HPDE6-E6E7 (cell line): ENCODE data around the gene CCDC54.
A peak's percentile ranks its signal among the peaks of the same experiment; 100 is the strongest.
"Not testable (repeated sequence)": the region's sequence is repeated elsewhere in the genome, so short reads cannot be mapped to it uniquely, and the experiment has no call there.

Experiments
- DNase-seq: peaks from one replicate; pipeline ENCODE4 v3.0.0; 2011; ENCODE audit warnings: missing footprints; ENCODE audit errors: extremely low spot score

CCDC54 gene

DNA sequence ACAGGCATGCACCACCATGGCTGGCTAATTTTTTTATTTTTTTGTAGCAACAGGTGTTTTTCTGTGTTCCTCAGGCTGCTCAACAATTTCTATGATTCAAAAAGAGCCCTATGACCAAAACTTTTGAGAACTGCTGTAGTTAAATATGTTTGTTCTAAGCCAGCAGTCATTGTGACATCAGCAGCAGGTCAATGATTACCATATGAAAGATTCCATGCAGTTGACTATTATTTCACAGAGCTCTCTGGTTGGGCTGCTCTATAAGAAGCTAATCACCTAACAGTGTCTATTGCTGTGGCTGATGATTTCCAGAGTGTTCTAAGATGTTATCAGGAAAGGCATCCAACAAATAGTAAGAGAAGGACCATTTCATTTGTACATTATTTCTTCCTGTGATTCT is at the start of gene CCDC54:
Gene CCDC54, plus strand, starts transcription at position 289 of the 400 bp plus-strand sequence. CDS start 149 bp downstream, outside the sequence.
- DNase-seq = no peak

DNA sequence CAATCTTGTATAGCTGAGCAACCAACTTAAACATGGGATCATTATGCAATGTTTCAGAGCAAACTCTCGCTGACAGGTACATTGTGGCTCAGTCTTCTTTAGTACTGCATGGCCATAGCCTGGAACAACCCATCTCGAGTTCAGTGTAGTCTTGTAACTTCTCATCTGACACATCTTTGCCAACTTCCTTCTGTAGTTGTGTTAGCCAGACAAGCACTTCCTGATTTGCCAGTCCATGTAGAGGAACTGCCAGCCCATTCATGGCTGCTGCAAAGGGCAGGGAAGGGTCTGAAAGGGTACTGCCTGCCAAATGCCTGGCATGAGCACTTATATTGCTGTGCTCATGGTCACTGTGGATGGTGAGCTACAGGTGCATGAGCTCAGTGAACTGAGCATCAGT is 49.2 kb upstream of the CCDC54 start:
- no peak for DNase-seq

DNA sequence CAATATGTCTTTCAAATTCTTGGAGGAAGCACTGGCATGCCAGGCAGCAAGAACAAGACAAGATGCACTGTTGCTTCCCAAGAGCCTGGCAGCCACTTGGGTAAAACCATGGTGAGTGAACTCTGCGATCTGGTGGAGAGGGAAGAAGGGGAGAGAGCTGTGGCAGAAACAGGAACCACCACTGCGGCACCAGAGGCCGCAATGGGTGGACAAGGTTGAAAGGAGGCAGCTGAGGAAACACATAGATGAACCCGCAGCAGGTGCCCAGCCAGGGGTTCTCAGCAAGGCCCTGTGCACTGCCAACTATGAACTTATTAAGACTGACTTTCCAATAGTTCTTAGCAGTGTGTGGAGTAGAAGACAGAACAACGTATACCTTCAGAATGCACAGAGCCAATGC is 48.2 kb upstream of the CCDC54 start:
- no peak for DNase-seq

DNA sequence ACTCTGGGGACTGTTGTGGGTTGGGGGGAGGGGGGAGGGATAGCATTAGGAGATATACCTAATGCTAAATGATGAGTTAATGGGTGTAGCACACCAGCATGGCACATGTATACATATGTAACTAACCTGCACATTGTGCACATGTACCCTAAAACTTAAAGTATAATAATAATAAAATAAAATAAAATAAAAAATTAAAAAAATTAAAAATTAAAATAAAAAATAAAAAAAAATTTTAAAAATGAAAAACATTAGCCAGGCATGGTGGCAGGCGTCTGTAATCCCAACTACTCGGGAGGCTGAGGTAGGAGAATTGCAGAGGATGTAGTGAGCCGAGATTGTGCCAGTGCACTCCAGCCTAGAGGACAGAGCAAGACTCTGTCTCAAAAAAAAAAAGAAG is 37.5 kb upstream of the CCDC54 start:
- not testable (repeated sequence) for DNase-seq

DNA sequence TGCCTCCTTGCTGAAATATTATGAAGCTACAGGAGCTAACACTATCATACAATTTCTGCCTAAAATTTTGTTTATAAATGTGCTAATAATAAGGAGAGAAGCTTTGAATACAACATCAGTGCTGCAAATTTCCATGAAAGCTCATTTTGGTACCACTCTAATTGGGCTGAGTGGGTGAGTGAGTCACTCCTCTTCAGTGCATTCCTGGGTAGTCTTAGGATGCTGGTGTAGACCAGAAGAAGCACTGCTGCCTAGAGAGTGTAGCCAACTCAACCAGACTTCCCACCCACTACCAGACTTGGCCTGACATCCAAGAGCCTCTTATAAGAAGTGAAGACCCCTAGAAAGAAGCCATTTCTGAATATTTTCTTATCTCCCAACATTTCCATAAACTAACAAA is 32.5 kb upstream of the CCDC54 start:
- DNase-seq = no peak

DNA sequence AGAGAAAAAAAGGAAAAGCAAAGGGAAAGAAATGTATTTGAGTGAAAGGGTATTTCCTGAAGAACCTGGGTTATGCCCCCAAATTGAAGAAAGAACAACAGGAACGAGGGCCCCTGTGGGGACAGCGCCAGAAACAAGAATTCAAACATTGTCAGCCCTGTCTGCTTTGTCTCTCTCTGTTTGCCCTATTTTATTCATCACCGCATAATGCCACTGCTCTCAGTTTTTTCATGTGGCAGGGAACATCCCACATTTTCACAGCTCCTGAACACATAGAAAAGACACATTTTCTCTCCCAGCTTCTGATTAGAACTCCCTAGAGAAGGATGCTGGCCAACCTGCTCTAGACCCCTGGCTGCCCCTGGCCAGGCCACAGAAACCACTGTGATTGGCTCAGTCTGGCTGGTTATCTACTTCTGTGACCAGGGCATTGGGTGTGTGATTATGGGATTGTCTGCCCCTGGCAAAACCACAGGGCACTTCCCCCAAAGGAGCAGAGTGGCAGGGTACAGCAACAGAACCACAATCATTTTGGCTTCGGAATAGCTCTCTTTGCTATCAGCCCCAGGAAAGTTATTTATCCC is 31.3 kb upstream of the CCDC54 start:
- no peak for DNase-seq

DNA sequence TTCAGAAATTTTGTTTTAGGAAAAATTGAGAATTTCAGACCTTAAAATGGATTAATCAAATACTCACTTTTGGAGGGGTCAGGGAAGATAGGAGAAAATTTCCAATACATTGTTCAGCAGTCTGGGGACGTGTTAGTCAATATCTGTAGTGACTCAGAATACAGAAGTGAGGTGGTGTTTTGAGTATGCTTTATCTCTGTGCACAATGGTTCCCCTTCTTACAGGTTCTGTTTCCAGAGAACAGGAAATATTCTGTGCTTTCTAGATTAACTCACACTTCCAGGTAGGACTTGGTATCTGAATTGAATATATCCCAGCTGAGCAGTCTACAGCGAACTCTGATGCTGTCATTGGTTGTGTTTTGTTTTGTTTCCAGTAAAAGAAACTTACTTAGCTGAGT is 30.7 kb upstream of the CCDC54 start:
- DNase-seq = no peak

DNA sequence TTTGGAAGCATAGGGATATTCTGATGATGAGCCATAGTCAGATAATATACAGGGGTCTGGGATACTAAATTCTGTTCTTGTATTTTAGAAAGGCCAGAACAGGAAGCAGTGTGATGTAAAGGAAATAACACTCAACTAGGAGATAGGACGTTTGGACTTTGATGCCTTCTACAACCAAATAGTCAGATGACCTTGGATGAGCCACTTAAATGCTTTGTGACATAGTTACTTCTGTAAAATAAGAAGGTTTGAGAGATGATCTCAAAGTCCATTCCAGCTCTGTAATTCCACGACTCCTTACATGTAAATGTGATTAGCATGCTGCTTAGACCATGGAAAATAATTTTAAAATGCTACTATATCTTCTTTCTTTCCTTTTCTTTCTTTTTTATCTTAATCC is 29.5 kb upstream of the CCDC54 start:
- no peak for DNase-seq

DNA sequence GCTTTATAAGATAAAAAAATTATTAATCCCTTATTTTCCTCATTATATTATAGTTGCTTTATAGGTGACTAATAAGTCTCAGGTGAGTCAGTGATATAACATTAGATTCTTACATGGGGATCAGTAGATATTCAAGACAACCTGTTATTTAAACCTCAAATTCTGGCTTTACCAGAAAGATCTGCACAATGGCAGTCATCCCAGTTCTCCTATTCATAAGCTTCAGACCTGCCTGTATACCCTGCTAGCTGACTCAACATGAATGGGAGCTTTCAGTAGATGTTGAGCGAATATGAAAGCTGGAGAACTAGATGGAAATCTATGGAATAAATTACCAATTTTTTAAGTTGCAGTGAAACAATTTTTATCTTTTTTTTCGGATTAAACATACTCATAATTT is 20.5 kb upstream of the CCDC54 start:
- DNase-seq = no peak

DNA sequence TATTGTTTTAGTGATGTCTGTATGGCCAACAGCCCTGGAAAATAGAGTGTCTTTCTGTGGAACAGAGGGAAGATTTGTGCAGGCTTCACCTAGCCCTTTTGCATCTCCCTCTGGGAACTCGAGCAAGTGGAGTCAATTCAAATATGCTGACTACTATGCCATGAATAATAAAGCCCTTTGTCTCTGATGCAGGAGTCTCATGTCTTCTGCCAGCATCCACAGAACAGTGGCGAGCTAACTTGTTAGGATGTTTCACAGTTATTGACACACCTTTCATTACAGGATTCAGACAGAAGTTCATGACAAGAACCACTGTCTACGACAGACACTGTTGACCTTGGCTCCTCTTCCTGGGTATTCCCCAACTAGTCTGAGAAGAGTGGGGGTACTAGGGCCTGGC is 15.6 kb upstream of the CCDC54 start:
- DNase-seq = no peak

DNA sequence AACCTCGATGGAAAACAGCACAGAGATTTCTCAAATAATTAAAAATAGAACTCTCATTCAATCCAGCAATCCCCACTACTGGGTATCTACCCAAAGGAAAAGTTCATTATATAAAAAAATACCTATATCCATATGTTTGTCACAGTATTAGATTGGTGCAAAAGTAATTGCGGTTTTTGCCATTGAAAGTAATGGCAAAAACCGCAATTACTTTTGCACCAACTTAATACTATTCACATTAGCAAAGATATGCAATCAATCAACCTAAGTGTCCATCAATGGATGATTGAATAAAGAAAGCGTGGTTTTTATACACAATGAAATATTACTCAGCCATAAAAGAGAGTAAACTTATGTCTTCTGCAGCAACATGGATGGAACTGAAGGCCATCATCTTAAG is 12.2 kb upstream of the CCDC54 start:
- no peak for DNase-seq

DNA sequence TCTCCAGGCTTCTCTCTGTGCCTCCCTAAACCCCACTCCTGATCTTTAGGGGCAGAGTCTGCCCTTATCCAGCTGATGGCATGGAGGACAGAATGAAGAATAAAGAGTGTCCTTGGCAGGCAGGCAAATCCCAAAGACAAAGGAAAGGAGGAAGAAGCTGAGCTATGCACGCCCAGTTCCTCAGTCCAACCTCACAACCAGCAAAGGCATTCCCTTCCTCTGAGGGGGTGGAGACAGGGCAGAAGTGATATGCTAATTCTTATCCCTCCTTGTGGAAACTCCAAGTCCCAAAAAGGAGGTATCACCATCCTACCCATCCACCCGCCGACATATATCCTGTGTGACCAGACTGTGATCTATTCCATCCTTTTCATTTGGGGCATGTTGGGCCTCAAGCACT is 10.5 kb upstream of the CCDC54 start:
- no peak for DNase-seq

DNA sequence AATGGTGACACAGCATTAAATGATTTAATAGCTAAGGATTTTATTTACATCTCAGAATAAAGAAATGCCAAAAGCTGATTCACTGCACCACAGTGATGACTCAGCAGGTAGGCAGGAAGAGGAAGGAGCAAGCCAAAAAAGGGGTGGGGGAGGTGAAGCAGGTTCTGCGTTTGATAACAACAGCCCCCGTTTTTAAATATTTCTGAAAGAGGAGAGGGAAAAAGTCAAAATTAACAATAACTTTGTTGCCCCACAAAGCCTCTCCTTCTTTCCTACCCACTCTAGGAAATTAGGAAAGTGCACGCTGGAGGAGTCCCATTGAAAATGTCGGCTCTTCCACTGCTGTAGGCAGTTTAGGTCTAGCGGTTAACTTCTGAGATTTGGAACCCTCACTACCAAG is 9.9 kb upstream of the CCDC54 start:
- peak; percentile 42 for DNase-seq

DNA sequence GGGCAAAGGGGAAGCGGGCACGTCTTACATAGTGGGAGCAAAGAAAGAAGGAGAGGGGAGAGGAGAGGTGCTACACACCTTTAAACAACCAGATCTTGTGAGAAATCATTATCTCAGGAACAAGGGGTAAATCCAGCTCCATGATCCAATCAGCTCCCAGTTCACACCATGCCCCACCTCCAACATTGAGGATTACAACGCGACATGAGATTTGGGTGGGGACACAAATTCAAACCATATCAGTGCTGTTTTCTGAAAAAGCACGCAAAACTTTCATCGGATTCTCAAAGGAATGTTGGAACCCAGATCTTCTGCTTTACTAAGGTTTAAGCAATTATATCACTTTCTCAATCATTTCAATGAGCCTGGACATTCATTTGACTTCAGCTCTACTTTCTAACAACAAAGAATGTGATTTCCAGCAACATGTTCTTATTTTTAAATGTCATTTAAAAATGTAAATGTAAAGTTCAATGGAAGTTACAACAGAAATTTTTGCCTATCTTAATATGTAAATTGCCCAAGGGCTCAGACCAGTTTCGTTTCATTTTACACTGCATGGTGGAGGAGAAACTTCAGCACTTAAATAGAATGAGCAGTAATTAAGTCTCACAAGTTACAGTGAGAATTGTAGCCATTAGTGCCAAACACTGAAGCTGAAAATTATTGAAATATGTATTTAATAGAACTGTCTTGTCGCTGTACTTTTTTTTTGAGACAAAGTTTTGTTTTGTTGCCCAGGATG is 8.4 kb upstream of the CCDC54 start:
- DNase-seq = no peak

DNA sequence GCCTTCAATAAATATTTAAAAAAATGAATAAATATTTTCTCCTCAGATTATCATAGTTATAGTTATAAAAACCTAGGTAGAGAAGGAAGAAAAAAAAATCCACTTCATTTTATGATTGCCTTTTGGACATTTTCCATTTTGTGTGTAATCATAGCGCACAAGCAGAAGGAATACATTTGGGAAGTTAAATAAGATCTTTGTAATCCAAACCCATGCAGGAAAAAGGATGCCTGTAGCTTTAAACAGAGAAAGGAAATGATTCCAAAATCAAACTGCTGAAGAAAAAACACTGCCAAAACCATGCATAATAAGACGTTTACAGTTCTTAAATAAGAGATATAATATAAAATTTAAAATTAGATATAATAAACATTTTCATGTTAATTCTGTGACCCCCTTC is 7.4 kb upstream of the CCDC54 start:
- no peak for DNase-seq

DNA sequence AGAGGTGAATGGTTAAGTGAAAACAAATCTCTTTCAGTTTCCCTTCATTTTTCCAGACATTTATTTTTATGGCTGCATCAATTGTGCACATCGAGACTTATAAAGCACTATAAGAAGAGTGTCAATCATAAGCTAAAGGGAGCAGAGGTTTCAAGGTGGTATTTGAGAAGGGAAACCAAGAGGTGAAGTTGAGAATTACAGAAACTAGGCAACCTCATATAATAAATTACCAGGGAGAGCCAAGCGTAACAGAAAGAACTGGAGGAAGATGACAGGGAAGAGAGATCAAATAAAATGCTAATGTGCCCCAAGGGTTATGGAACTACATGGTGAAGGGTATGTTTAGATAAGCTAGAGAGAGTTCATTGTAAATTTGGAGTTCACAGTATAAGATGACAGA is 6.3 kb upstream of the CCDC54 start:
- no peak for DNase-seq

DNA sequence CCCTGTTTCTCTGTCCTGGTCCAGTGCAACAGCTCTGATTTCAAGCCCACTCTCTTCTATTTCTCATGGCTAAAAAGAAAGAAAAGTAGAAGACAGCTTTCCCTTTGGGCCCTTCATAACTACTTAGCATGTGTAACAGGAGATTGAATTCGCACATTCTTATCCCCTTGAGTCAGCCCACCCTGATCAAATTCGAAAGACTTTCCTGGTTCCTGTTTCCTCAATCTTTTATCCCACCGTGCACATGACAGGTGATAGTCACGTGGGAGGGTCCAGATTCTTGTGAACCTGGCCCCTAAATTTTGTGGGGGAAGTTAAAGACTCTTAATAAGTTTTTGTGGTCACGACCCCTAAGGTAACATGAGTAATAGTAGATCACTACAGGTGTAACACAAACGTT is 4.7 kb upstream of the CCDC54 start:
- DNase-seq = no peak

DNA sequence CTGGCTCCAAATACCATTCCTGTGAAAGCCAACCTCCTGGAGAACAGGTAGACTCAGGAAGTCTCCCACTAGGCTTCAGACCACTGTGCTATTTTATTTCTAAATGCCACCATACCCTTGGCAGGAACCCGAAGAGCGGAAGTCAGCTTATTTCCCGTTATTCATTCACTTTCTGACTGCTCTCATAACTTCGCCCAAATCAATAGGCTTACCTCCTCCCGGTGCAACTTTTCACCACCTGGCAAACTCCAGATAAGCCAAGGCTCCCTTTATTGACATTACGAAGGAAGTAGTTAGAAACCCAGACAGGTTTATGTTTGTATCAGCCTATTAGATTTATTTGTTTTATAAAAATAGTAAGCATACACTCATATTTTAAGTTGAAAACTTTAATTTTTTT is 3.3 kb upstream of the CCDC54 start:
- no peak for DNase-seq

DNA sequence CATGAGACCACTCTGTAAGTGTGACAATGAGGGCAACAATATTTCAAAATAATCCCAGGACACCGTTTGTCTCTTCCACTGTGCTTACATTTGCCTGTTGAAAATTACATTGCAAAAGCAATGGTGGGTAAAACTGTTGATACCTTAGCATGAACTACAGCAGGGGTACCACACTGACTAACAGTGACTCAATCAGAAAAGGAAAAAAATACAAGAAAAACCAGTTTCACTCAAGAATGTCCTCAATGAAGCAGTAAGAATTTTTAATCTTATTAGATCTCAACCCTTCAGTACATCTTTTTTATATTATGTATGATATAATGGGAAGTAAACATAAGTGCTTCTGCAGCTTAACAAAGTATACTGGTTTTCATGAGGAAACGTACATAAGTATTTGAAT is 1.6 kb upstream of the CCDC54 start:
- peak; percentile 19 for DNase-seq

DNA sequence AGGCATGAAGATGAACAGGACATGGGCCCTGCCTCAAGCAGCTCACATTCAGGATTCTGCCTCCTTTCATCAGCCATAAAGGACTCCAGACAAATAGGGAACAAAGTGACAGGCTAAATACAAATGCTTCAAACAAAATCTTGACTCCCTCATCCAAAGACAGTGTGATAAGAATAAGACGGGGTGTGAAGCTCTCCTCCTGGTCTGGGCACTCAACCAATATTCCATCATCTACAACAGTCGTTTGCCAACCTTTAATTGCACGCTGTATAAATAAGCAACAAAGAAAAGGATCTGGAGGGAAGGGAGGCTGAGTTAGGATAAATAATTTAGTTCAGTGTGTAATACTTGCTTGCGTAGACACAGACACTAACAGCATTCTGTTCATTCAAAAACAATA is 5.4 kb downstream of the CCDC54 start:
- no peak for DNase-seq

DNA sequence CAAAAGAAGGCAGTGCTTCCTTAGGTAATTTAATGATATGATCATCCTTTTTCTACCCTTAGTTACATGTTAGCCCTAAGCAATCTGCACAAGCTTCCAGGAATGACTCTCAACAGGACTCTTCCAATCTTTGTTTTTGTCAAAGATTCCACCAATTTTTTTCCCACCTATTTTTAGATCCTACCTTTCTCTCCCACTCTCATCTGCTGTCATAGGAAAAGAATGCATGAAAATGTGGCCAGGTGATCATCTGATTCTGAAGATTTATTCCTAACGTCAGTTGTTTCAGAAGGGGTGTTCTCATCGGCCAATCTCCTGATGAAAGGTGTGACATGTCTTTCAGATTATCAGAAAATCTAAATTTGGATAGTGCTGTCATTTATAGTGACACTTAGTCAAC is 7.2 kb downstream of the CCDC54 start:
- DNase-seq = no peak

DNA sequence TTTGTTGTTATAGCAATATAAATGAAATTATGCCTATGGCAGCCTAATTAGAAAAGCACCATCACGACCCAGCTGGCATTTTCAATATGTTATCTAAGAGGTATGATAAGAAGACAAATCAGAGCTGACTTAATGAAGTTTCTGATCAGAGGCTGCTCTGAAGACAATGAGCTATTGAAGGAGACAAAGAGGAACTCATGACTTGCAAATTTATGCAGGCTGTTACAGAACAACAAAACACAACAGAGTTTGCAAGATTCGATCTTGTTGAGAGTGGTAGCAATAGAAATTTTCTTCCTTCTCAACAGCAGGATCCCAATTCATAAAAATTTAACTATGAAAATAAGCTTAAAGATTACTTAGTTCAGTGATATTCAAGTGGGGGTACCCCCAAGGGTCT is 7.7 kb downstream of the CCDC54 start:
- DNase-seq = no peak

DNA sequence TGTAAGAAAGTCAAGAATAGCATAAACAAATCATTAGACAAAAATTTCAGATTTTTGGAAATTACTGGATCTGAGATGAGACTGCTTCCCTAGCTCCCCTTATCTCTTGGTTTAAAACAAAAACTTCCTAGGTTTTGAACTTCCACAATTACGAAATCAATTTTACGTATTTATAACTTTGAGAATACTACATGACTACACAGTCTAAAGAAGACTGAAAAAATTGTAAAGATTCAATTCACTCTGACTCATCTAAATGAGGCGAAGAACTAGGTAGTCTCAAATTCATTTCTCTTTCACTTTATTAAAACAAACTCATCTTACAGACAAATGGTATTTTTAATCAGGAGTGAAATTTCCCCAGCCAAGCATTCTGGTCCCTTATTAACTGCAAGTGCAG is 10.3 kb downstream of the CCDC54 start:
- DNase-seq = no peak
